Breast epithelium (tissue), 4 donors: ENCODE data around the gene MTCL1. TPM values are rescaled to one million over a fixed set of nuclear protein-coding genes. Genes with fewer than 3 reads are reported as not detected.

Experiments
- DNase-seq, 2 donors: peaks; one replicate each; pipeline ENCODE4 v3.0.0-alpha.2; 2019; ENCODE audit warnings: low spot score in 2 of 2
- H3K27ac ChIP-seq, 2 donors: fragments of 200-600 bp; sonication (generic) in 1 of 2; one replicate each; pipeline ENCODE4 v1.5.1; 2016 to 2019; ENCODE audit warnings: mild to moderate bottlenecking in 1 of 2
- H3K27me3 ChIP-seq, 2 donors: fragments of 200-600 bp; sonication (generic) in 1 of 2; one replicate each; pipeline versions ENCODE4 v1.5.1 to v1.6.0; 2017 to 2019; ENCODE audit warnings: control low read depth in 1 of 2, mild to moderate bottlenecking in 1 of 2
- H3K36me3 ChIP-seq: fragments of 200-600 bp; one replicate; pipeline ENCODE4 v1.5.1; 2019
- H3K4me1 ChIP-seq, 2 donors: fragments of 200-600 bp; sonication (generic); one replicate each; pipeline ENCODE4 v1.5.1; 2016 to 2019; ENCODE audit warnings: control low read depth in 1 of 2
- H3K4me3 ChIP-seq, 3 donors: fragments of 200-600 bp; sonication (generic); 1 replicate in 2 of 3; 2 replicates in 1 of 3; pipeline ENCODE4 v1.5.1; 2016 to 2019; ENCODE audit warnings: mild to moderate bottlenecking in 3 of 3, moderate library complexity in 2 of 3
- H3K9me3 ChIP-seq, 2 donors: fragments of 200-600 bp; sonication (generic) in 1 of 2; one replicate each; pipeline ENCODE4 v1.5.1; 2016 to 2019; ENCODE audit warnings: control low read depth in 1 of 2
- CTCF ChIP-seq, 3 donors: fragments of 450-650 bp; IDR thresholded peaks; one replicate each; pipeline ENCODE4 v1.5.1; 2016 to 2017; ENCODE audit warnings: antibody characterized with exemption in 3 of 3, mild to moderate bottlenecking in 3 of 3, moderate library complexity in 3 of 3
- POLR2A ChIP-seq: fragments of 450-650 bp; IDR thresholded peaks from one replicate; pipeline ENCODE4 v1.6.1; 2016; ENCODE audit warnings: antibody characterized with exemption, mild to moderate bottlenecking, moderate library complexity
- POLR2AphosphoS5 ChIP-seq, 3 donors: sonication (generic); formaldehyde crosslinking; IDR thresholded peaks; one replicate each; pipeline ENCODE4 v1.6.1; 2017; ENCODE audit warnings: antibody characterized with exemption in 3 of 3
- intact Hi-C: fragments of 100-400 bp; cut with DNase I; formaldehyde crosslinking; loops from one replicate; pipeline ENCODE4 v1.15.1; 2023; ENCODE audit warnings: low total_unique reads
- total RNA-seq, 3 donors: library from RNA; depleted of rRNA; stranded (reverse); fragments of >200 nt; gene quantifications; one replicate each; pipeline ENCODE4 v1.1.0, GENCODE V29; 2016

The MTCL1 gene
- total RNA-seq, 3 donors from 2014 or later, result 4.9 to 9.1 (median 7.2) TPM

DNA sequence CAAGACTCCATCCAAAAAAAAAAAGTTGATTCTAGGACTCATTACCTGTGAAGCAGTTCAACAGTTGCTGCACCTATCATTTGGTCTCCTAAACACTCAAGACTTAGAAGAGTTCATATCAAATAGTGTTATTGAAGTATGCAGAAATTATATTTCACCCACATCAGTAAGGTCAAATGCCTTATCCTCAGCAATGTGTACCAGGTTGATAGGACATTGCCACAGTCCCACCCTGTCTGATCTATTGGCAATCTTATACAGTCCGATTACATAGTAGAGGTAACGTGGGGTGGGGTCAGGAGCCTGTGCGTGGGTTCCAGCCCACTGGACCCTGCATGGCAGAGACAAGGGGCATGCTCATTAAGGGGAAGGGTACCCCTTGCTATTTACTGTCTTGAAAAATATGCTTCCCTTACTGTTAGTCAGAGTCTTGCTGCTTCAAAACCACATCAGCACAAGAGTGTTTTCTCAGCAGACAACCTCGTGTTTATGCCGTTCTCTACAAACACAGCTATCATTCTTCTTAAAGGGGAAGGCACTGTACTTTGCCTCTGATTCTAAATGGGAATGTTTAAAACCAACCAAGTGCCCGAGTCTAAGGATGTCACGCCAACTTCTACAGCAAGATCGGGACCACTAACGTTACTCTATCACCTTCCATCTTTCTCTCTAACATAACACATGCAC is 115.2 kb downstream of the MTCL1 start:
- H3K4me3 ChIP-seq, result no peak overlapping the region
- H3K9me3 ChIP-seq, result no peaks in the 10 kb centered on the region
- TF ChIP-seq POLR2A (no peak), POLR2AphosphoS5 (IDR thresholded peaks at IDR 0.05) (no peak), CTCF (IDR thresholded peaks at IDR 0.05) (no peak)
- no peaks in the 10 kb centered on the region for H3K4me1 ChIP-seq
- H3K27ac ChIP-seq, result no peak overlapping the region
- H3K36me3 ChIP-seq, result no peaks in the 10 kb centered on the region
- H3K27me3 ChIP-seq, result no peaks in the 10 kb centered on the region
- intact Hi-C loops, result loop anchor here (10.0 kb wide), 1 partner anchor 144 kb away; no protein-coding TSS in a partner anchor
- no peak for DNase-seq

DNA sequence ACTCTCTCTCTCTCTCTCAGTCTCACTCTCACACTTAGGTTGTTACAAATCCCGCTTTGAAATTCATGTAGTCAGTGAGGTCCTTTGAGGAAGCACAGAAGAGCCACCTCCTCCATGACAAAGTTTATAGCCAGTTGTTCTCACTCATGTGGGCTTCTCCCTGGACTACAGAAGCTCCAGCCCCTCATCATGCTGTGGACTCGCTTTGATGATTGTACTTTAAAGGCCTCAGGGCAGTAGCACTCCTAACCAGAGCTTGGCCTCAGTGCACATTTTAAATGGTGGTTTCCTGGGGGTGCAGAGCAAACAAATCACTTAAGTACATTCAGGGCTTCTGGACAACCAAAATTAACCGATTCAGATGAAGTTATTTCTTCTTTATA is 115.7 kb downstream of the MTCL1 start:
- H3K27ac ChIP-seq, result no peak overlapping the region

DNA sequence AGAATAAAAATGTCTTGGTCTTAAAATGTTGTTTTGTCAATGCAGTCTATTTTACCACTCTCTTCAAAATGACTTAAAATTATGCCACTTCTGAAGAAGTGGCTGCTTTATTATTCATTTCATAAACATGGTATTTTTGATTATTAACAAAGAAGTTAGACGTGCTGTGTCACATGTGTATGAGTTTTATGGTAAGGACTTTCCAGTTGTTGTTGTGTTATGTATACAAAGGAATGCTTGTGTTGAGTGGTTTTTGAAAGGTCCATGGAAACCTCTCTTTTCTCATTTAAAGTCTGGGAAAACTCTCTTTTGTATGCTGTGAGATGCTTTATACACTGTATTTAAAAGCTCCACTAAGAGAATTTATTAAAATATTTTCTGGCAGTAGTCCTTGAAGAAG is 116.2 kb downstream of the MTCL1 start:
- Histone ChIP-seq H3K27ac (no peak overlapping the region), H3K4me3 (no peak overlapping the region)

More for the DNA sequence above, 115.7 kb downstream of the MTCL1 start:
- Histone ChIP-seq H3K36me3 (no peaks in the 10 kb centered on the region), H3K9me3 (no peaks in the 10 kb centered on the region), H3K4me1 (no peaks in the 10 kb centered on the region), H3K27me3 (no peaks in the 10 kb centered on the region), H3K4me3 (no peak overlapping the region)
- TF ChIP-seq CTCF (IDR thresholded peaks at IDR 0.05) (no peak), POLR2AphosphoS5 (IDR thresholded peaks at IDR 0.05) (no peak), POLR2A (no peak)
- intact Hi-C loops, result loop anchor here (10.0 kb wide), 1 partner anchor 144 kb away; no protein-coding TSS in a partner anchor
- DNase-seq, result no peak

GRCh38 chr18:8822643-8823042 is 117.3 kb downstream of the MTCL1 start:
- Histone ChIP-seq H3K4me1 (no peaks in the 10 kb centered on the region), H3K4me3 (no peak overlapping the region), H3K27me3 (no peaks in the 10 kb centered on the region), H3K9me3 (no peaks in the 10 kb centered on the region), H3K36me3 (no peaks in the 10 kb centered on the region), H3K27ac (no peak overlapping the region)
- no peak for DNase-seq
- intact Hi-C loops, result loop anchor here (10.0 kb wide), 1 partner anchor 142 kb away; no protein-coding TSS in a partner anchor
- TF ChIP-seq CTCF (IDR thresholded peaks at IDR 0.05), result no peak

More for the DNA sequence above, 116.2 kb downstream of the MTCL1 start:
- no peaks in the 10 kb centered on the region for H3K4me1 ChIP-seq
- no peaks in the 10 kb centered on the region for H3K27me3 ChIP-seq
- TF ChIP-seq CTCF (IDR thresholded peaks at IDR 0.05) (no peak), POLR2A (no peak), POLR2AphosphoS5 (IDR thresholded peaks at IDR 0.05) (no peak)
- intact Hi-C loops, result loop anchor here (10.0 kb wide), 1 partner anchor 143 kb away; no protein-coding TSS in a partner anchor
- DNase-seq, result no peak
- no peaks in the 10 kb centered on the region for H3K9me3 ChIP-seq
- no peaks in the 10 kb centered on the region for H3K36me3 ChIP-seq

- no peaks in the 10 kb centered on the region for H3K4me1 ChIP-seq
- H3K9me3 ChIP-seq, result no peaks in the 10 kb centered on the region
- H3K4me3 ChIP-seq, result no peak overlapping the region
- DNase-seq, result no peak
- no peaks in the 10 kb centered on the region for H3K36me3 ChIP-seq
- H3K27me3 ChIP-seq, result no peaks in the 10 kb centered on the region
- intact Hi-C loops, result loop anchor here (10.0 kb wide), 1 partner anchor 141 kb away; no protein-coding TSS in a partner anchor
- H3K27ac ChIP-seq, result no peak overlapping the region
- TF ChIP-seq POLR2AphosphoS5 (IDR thresholded peaks at IDR 0.05), result no peak
Observed at GRCh38 chr18:8823530-8823929, 118.2 kb downstream of the MTCL1 start.
